Smooth muscle cell (in vitro differentiated cells): ENCODE results near the gene SLC27A4. TPM values are rescaled to one million over a fixed set of nuclear protein-coding genes. Genes with fewer than 3 reads are reported as not detected.

Source experiments
- DNase-seq: peaks from one replicate; lab custom pipeline; 2025; ENCODE audit not compliant: unreplicated experiment; lab: John Stamatoyannopoulos, UW
- H2AFZ ChIP-seq: fragments of 200-600 bp; sonication (generic); 2 replicates; pipeline ENCODE4 v1.6.0; 2016; ENCODE audit warnings: antibody characterized with exemption, low read depth, mild to moderate bottlenecking
- H3F3A ChIP-seq: fragments of 200-600 bp; sonication (generic); 2 replicates; pipeline ENCODE4 v1.6.0; 2017; ENCODE audit warnings: antibody characterized with exemption, low read depth
- H3K27ac ChIP-seq: fragments of 200-600 bp; sonication (generic); 2 replicates; pipeline ENCODE4 v1.5.1; 2016; ENCODE audit warnings: low read depth, mild to moderate bottlenecking
- H3K27me3 ChIP-seq: fragments of 200-600 bp; sonication (generic); 2 replicates; pipeline ENCODE4 v1.6.1; 2016; ENCODE audit warnings: low read depth, mild to moderate bottlenecking
- H3K36me3 ChIP-seq: fragments of 200-600 bp; sonication (generic); 2 replicates; pipeline ENCODE4 v1.5.1; 2016; ENCODE audit warnings: low read depth
- H3K4me1 ChIP-seq: fragments of 200-600 bp; sonication (generic); 2 replicates; pipeline ENCODE4 v1.5.1; 2016; ENCODE audit warnings: low read depth
- H3K4me2 ChIP-seq: fragments of 200-600 bp; sonication (generic); 2 replicates; pipeline ENCODE4 v1.6.0; 2016; ENCODE audit warnings: mild to moderate bottlenecking
- H3K4me3 ChIP-seq: fragments of 200-600 bp; sonication (generic); 2 replicates; pipeline ENCODE4 v1.5.1; 2016; ENCODE audit warnings: mild to moderate bottlenecking
- H3K79me2 ChIP-seq: fragments of 200-600 bp; sonication (generic); 2 replicates; pipeline ENCODE4 v1.6.0; 2016; ENCODE audit warnings: low read depth, mild to moderate bottlenecking
- H3K9ac ChIP-seq: fragments of 200-600 bp; sonication (generic); 2 replicates; pipeline ENCODE4 v1.6.0; 2016; ENCODE audit warnings: low read depth
- H3K9me3 ChIP-seq: fragments of 200-600 bp; sonication (generic); replicated peaks from 2 replicates; pipeline ENCODE4 v1.5.1; 2016; ENCODE audit warnings: low read depth
- H4K20me1 ChIP-seq: fragments of 200-600 bp; sonication (generic); 2 replicates; pipeline ENCODE4 v1.6.0; 2016; ENCODE audit warnings: low read depth
- CTCF ChIP-seq: fragments of 200-600 bp; sonication (generic); IDR thresholded peaks from 2 replicates; pipeline ENCODE4 v1.5.1; 2017; ENCODE audit warnings: borderline replicate concordance, mild to moderate bottlenecking, antibody characterized with exemption; ENCODE audit not compliant: insufficient read depth, poor library complexity, severe bottlenecking
- WGBS: methylation state at CpG from one replicate; pipeline ENCODE4 v1.1.7; 2016; ENCODE audit warnings: low lambda C conversion rate; 5-methylcytosine and 5-hydroxymethylcytosine counted together
- polyA plus RNA-seq: library from polyadenylated mRNA; unstranded; fragments of >200 nt; fragmentation: Nextera tagmentation; extraction: Ambion mirVana; gene quantifications from 2 replicates; pipeline ENCODE4 v1.2.1, GENCODE V29; 2016
- total RNA-seq: library from RNA; depleted of rRNA; stranded (reverse); fragments of >200 nt; gene quantifications from 2 replicates; pipeline ENCODE4 v1.2.3, GENCODE V29; 2014

The SLC27A4 gene
- total and polyA plus RNA-seq, 2 experiments from 2014 or later = 10.3 to 10.4 TPM

- Histone ChIP-seq H3K4me3 (no peak overlapping the region), H3F3A (peaks cover 16% of the 10 kb centered on the region), H2AFZ (no peak overlapping the region), H3K4me1 (peaks cover 7% of the 10 kb centered on the region), H3K36me3 (no peaks in the 10 kb centered on the region), H3K27me3 (no peaks in the 10 kb centered on the region), H4K20me1 (peaks cover 29% of the 10 kb centered on the region), H3K9me3 (no peaks in the 10 kb centered on the region), H3K4me2 (peak overlapping the region; percentile 94), H3K9ac (peak overlapping the region; percentile 94), H3K79me2 (peaks cover 31% of the 10 kb centered on the region), H3K27ac (peak overlapping the region; percentile 93)
- 93% methylated on average over 1 of the region's 1 CpG for WGBS
- TF ChIP-seq CTCF = no peak
- DNase-seq = no peak
Measured at GRCh38 chr9:128372784-128373183, 32.5 kb downstream of the SLC27A4 start.

- WGBS = 97% methylated on average over 9 of the region's 9 CpGs
- Histone ChIP-seq H3K9ac (no peak overlapping the region), H2AFZ (no peak overlapping the region), H3K27me3 (no peaks in the 10 kb centered on the region), H3K4me2 (no peak overlapping the region), H3K36me3 (no peaks in the 10 kb centered on the region), H3K9me3 (no peaks in the 10 kb centered on the region), H3K4me3 (no peak overlapping the region), H4K20me1 (peaks cover 34% of the 10 kb centered on the region), H3F3A (peaks cover 16% of the 10 kb centered on the region), H3K79me2 (peaks cover 31% of the 10 kb centered on the region), H3K4me1 (peaks cover 7% of the 10 kb centered on the region), H3K27ac (no peak overlapping the region)
- DNase-seq = no peak
- no peak for TF ChIP-seq CTCF
Measured at GRCh38 chr9:128374221-128374675, 33.9 kb downstream of the SLC27A4 start.

GRCh38 chr9:128375865-128376264 is 35.5 kb downstream of the SLC27A4 start:
- no peak overlapping the region for H3K9ac ChIP-seq
- H3K79me2 ChIP-seq = peaks cover 31% of the 10 kb centered on the region
- peak overlapping the region; percentile 71 for H3K27ac ChIP-seq
- H3F3A ChIP-seq = peaks cover 12% of the 10 kb centered on the region
- no peaks in the 10 kb centered on the region for H3K36me3 ChIP-seq
- H3K9me3 ChIP-seq = no peaks in the 10 kb centered on the region
- no peak for TF ChIP-seq CTCF
- no peak overlapping the region for H2AFZ ChIP-seq
- DNase-seq = no peak
- no peaks in the 10 kb centered on the region for H3K27me3 ChIP-seq
- H3K4me2 ChIP-seq = no peak overlapping the region
- 57% methylated on average over 5 of the region's 5 CpGs for WGBS
- H3K4me1 ChIP-seq = no peaks in the 10 kb centered on the region
- H4K20me1 ChIP-seq = peaks cover 34% of the 10 kb centered on the region
- no peak overlapping the region for H3K4me3 ChIP-seq

GRCh38 chr9:128382261-128382660 is 41.9 kb downstream of the SLC27A4 start:
- no peak for DNase-seq
- Histone ChIP-seq H3K36me3 (no peaks in the 10 kb centered on the region), H3K9me3 (no peaks in the 10 kb centered on the region), H2AFZ (no peak overlapping the region), H3K27ac (no peak overlapping the region), H3K4me2 (no peak overlapping the region), H3K4me3 (no peak overlapping the region), H3F3A (no peaks in the 10 kb centered on the region), H3K27me3 (no peaks in the 10 kb centered on the region), H4K20me1 (peaks cover 58% of the 10 kb centered on the region), H3K79me2 (no peaks in the 10 kb centered on the region), H3K4me1 (peaks cover 12% of the 10 kb centered on the region), H3K9ac (no peak overlapping the region)
- 83% methylated on average over 6 of the region's 6 CpGs for WGBS
- no peak for TF ChIP-seq CTCF
